A673 (cell line): ENCODE results near the gene LINGO1. TPM values are rescaled to one million over a fixed set of nuclear protein-coding genes. Genes with fewer than 3 reads are reported as not detected.

Experiments
- BruUV-seq: library from RNA; stranded (reverse); fragments of 400-500 nt; replicated peaks from 2 replicates; lab custom pipeline; 2021; lab: Mats Ljungman, UMichigan
- CTCF ChIA-PET: fragments of 300-600 bp; sonication (Branson Sonifier 250); formaldehyde crosslinking; loops from one replicate; lab custom pipeline; 2022; ENCODE audit warnings: antibody characterized with exemption; lab: Charles Lee
- POLR2A ChIA-PET: fragments of 300-600 bp; sonication (Branson Sonifier 250); formaldehyde crosslinking; loops from one replicate; lab custom pipeline; 2022; ENCODE audit warnings: antibody characterized with exemption; ENCODE audit not compliant: low non-redundant PET; lab: Charles Lee
- DNase-seq: peaks from one replicate; pipeline ENCODE4 v3.0.0-alpha.2; 2015; ENCODE audit warnings: low spot score
- H3K27ac ChIP-seq: fragments of 200-600 bp; sonication (generic); 2 replicates; pipeline ENCODE4 v1.5.1; 2016; ENCODE audit warnings: mixed run types, low read depth, mild to moderate bottlenecking, mixed read lengths, antibody characterized with exemption, low read length; ENCODE audit not compliant: poor library complexity, severe bottlenecking
- H3K27me3 ChIP-seq: fragments of 200-600 bp; sonication (generic); replicated peaks from 2 replicates; pipeline ENCODE4 v1.6.1; 2017; ENCODE audit warnings: mixed run types, low read depth, mild to moderate bottlenecking, mixed read lengths, antibody characterized with exemption, low read length; ENCODE audit not compliant: insufficient read depth, poor library complexity
- H3K36me3 ChIP-seq: fragments of 200-600 bp; sonication (generic); 2 replicates; pipeline ENCODE4 v1.6.1; 2016; ENCODE audit warnings: mixed run types, mild to moderate bottlenecking, mixed read lengths, antibody characterized with exemption, low read length; ENCODE audit not compliant: insufficient read depth, poor library complexity, severe bottlenecking
- H3K4me1 ChIP-seq: fragments of 200-600 bp; sonication (generic); 2 replicates; pipeline ENCODE4 v1.6.1; 2017; ENCODE audit warnings: mixed run types, mild to moderate bottlenecking, mixed read lengths, antibody characterized with exemption, low read length; ENCODE audit not compliant: insufficient read depth, poor library complexity, severe bottlenecking
- H3K4me3 ChIP-seq: fragments of 200-600 bp; sonication (generic); 2 replicates; pipeline ENCODE4 v1.5.1; 2016; ENCODE audit warnings: low read depth, mixed run types, mild to moderate bottlenecking, mixed read lengths, low read length; ENCODE audit not compliant: poor library complexity, severe bottlenecking
- H3K9me3 ChIP-seq: fragments of 200-600 bp; sonication (generic); 2 replicates; pipeline ENCODE4 v1.6.1; 2016; ENCODE audit warnings: mixed run types, low read depth, mild to moderate bottlenecking, mixed read lengths, antibody characterized with exemption, low read length; ENCODE audit not compliant: poor library complexity, severe bottlenecking
- CTCF ChIP-seq: fragments of 300-800, 200-600 bp; sonication (generic); conservative IDR thresholded peaks from 2 replicates; pipeline ENCODE4 v1.5.1; 2017; ENCODE audit warnings: low read depth, mild to moderate bottlenecking, antibody characterized with exemption, low read length, moderate library complexity, mixed read lengths
- EZH2 ChIP-seq: fragments of 200-600 bp; sonication (generic); IDR thresholded peaks from 2 replicates; pipeline ENCODE4 v1.6.1; 2017; ENCODE audit warnings: borderline replicate concordance, low read depth, mild to moderate bottlenecking, mixed read lengths, antibody characterized with exemption, low read length; ENCODE audit not compliant: poor library complexity, severe bottlenecking
- intact Hi-C: fragments of 100-400 bp; cut with micrococcal nuclease; formaldehyde crosslinking; loops from one replicate; pipeline ENCODE4 v1.10.0; 2022; ENCODE audit not compliant: unreplicated experiment
- total RNA-seq: library from RNA; stranded (reverse); gene quantifications from 2 replicates; pipeline ENCODE4 v1.2.3, GENCODE V29; 2021

The LINGO1 gene
- total RNA-seq, 1 experiment from 2014 or later = 93.7 TPM

GRCh38 chr15:77619883-77620282, 12.8 kb downstream of the LINGO1 start:
- no peaks in the 10 kb centered on the region for H3K9me3 ChIP-seq
- TF ChIP-seq CTCF = no peak
- no peak for TF ChIP-seq EZH2
- intact Hi-C loops = no loop called here
- H3K36me3 ChIP-seq = peaks cover 3% of the 10 kb centered on the region
- H3K4me1 ChIP-seq = peaks cover 28% of the 10 kb centered on the region
- no peak overlapping the region for H3K4me3 ChIP-seq
- ChIA-PET CTCF (no interaction called here), POLR2A (no interaction called here)
- H3K27me3 ChIP-seq = no peaks in the 10 kb centered on the region
- BruUV-seq = no TSS peak
- H3K27ac ChIP-seq = no peak overlapping the region
- no peak for DNase-seq

GRCh38 chr15:77617476-77618230, 15.1 kb downstream of the LINGO1 start:
- BruUV-seq = no TSS peak
- no peaks in the 10 kb centered on the region for H3K9me3 ChIP-seq
- no peak overlapping the region for H3K4me3 ChIP-seq
- peaks cover 17% of the 10 kb centered on the region for H3K4me1 ChIP-seq
- ChIA-PET CTCF (interaction anchor here (1.2 kb wide), 1 partner anchor 16 kb away, joined by 3 read pairs; no protein-coding TSS in a partner anchor), POLR2A (no interaction called here)
- TF ChIP-seq EZH2 (no peak), CTCF (peak; percentile 69)
- no peaks in the 10 kb centered on the region for H3K27me3 ChIP-seq
- H3K36me3 ChIP-seq = peaks cover 20% of the 10 kb centered on the region
- H3K27ac ChIP-seq = no peak overlapping the region
- intact Hi-C loops = no loop called here
- DNase-seq = peak; percentile 58

GRCh38 chr15:77616072-77616471, 16.6 kb downstream of the LINGO1 start:
- no TSS peak for BruUV-seq
- H3K4me1 ChIP-seq = peaks cover 25% of the 10 kb centered on the region
- POLR2A ChIA-PET = no interaction called here
- TF ChIP-seq EZH2 = no peak
- TF ChIP-seq CTCF = no peak
- peaks cover 20% of the 10 kb centered on the region for H3K36me3 ChIP-seq
- H3K27me3 ChIP-seq = no peaks in the 10 kb centered on the region
- no peak overlapping the region for H3K4me3 ChIP-seq
- no peak overlapping the region for H3K27ac ChIP-seq
- CTCF ChIA-PET = no interaction called here
- intact Hi-C loops = no loop called here
- no peak for DNase-seq
- H3K9me3 ChIP-seq = no peaks in the 10 kb centered on the region
